Measurements from ENCODE around the gene ATF5. TPM values are rescaled to one million over a fixed set of nuclear protein-coding genes. Genes with fewer than 3 reads are reported as not detected.

ATF5 gene
- total and polyA plus RNA-seq, 2 of the 13 experiments (the other 11 are each of a cell fraction or from before 2014, with no cell fraction given): 5.2 to 10.3 TPM

DNA sequence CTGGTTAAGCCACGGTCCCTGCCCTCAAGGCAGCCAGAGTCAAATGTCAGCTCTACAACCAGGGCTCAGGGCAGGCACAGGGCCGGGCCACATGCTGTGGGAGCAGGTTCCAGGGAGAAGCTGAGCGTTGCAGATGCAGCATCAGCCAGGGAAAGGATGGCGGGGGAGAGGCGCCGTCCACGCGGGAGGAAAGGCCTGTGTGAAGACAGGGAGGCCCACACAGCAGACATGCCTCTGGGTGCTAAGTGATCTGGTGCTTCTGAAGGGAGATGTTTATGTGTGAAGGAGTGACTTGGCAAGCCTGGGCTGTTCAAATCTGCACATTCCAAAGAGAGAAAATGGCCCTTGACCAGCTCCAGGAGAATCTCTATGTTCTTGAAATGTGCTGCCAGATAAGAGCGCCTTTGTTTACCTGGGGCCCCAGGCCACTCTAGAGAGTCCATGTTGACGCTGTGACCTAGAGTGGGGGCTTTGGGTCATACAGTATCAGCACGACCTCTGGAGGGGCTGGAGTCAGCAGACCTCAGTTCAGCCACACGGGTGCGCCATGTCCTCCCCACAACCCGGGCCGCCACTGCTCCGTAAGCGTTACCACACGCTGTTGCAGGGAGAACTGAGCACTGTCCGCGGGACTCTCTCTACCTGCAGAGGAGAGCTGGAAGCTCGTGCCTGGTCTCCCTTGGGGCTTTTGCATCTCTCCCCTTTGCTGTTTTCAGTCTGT lies 15.9 kb upstream of the ATF5 start (continued):
- TF ChIP-seq, protein P1, sequence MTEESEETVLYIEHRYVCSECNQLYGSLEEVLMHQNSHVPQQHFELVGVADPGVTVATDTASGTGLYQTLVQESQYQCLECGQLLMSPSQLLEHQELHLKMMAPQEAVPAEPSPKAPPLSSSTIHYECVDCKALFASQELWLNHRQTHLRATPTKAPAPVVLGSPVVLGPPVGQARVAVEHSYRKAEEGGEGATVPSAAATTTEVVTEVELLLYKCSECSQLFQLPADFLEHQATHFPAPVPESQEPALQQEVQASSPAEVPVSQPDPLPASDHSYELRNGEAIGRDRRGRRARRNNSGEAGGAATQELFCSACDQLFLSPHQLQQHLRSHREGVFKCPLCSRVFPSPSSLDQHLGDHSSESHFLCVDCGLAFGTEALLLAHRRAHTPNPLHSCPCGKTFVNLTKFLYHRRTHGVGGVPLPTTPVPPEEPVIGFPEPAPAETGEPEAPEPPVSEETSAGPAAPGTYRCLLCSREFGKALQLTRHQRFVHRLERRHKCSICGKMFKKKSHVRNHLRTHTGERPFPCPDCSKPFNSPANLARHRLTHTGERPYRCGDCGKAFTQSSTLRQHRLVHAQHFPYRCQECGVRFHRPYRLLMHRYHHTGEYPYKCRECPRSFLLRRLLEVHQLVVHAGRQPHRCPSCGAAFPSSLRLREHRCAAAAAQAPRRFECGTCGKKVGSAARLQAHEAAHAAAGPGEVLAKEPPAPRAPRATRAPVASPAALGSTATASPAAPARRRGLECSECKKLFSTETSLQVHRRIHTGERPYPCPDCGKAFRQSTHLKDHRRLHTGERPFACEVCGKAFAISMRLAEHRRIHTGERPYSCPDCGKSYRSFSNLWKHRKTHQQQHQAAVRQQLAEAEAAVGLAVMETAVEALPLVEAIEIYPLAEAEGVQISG (CRISPR knock-in tag; IDR thresholded peaks at IDR 0.05): no peak
- no peak for TF ChIP-seq ZNF549 (CRISPR knock-in tag; IDR thresholded peaks at IDR 0.05)
- no peak for TF ChIP-seq ZNF674 (CRISPR knock-in tag; IDR thresholded peaks at IDR 0.05; ENCODE audit: low read depth)
- no peak for TF ChIP-seq RXRA (CRISPR knock-in tag; IDR thresholded peaks at IDR 0.05)
- TF ChIP-seq ZNF569 (CRISPR knock-in tag; IDR thresholded peaks at IDR 0.05; ENCODE audit: borderline replicate concordance): no peak
- TF ChIP-seq, protein P2, sequence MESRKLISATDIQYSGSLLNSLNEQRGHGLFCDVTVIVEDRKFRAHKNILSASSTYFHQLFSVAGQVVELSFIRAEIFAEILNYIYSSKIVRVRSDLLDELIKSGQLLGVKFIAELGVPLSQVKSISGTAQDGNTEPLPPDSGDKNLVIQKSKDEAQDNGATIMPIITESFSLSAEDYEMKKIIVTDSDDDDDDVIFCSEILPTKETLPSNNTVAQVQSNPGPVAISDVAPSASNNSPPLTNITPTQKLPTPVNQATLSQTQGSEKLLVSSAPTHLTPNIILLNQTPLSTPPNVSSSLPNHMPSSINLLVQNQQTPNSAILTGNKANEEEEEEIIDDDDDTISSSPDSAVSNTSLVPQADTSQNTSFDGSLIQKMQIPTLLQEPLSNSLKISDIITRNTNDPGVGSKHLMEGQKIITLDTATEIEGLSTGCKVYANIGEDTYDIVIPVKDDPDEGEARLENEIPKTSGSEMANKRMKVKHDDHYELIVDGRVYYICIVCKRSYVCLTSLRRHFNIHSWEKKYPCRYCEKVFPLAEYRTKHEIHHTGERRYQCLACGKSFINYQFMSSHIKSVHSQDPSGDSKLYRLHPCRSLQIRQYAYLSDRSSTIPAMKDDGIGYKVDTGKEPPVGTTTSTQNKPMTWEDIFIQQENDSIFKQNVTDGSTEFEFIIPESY (CRISPR knock-in tag; IDR thresholded peaks at IDR 0.05): peak; percentile 100
- no peak for TF ChIP-seq TOE1 (CRISPR knock-in tag; IDR thresholded peaks at IDR 0.05)
- TF ChIP-seq ZBTB8A (CRISPR knock-in tag; IDR thresholded peaks at IDR 0.05; ENCODE audit: borderline replicate concordance, low read depth): no peak
- peak; percentile 70 for TF ChIP-seq POGZ (CRISPR knock-in tag; IDR thresholded peaks at IDR 0.05)
- no peak for TF ChIP-seq FOSL2 (CRISPR knock-in tag; IDR thresholded peaks at IDR 0.05)
- TF ChIP-seq KDM5B (CRISPR knock-in tag; IDR thresholded peaks at IDR 0.05; ENCODE audit: borderline replicate concordance): no peak
- TF ChIP-seq, protein P3, sequence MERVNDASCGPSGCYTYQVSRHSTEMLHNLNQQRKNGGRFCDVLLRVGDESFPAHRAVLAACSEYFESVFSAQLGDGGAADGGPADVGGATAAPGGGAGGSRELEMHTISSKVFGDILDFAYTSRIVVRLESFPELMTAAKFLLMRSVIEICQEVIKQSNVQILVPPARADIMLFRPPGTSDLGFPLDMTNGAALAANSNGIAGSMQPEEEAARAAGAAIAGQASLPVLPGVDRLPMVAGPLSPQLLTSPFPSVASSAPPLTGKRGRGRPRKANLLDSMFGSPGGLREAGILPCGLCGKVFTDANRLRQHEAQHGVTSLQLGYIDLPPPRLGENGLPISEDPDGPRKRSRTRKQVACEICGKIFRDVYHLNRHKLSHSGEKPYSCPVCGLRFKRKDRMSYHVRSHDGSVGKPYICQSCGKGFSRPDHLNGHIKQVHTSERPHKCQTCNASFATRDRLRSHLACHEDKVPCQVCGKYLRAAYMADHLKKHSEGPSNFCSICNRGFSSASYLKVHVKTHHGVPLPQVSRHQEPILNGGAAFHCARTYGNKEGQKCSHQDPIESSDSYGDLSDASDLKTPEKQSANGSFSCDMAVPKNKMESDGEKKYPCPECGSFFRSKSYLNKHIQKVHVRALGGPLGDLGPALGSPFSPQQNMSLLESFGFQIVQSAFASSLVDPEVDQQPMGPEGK (CRISPR knock-in tag; IDR thresholded peaks at IDR 0.05): 0 out of 2 replicates have a peak, but pooled peaks have one; percentile 48
- TF ChIP-seq, protein P4, sequence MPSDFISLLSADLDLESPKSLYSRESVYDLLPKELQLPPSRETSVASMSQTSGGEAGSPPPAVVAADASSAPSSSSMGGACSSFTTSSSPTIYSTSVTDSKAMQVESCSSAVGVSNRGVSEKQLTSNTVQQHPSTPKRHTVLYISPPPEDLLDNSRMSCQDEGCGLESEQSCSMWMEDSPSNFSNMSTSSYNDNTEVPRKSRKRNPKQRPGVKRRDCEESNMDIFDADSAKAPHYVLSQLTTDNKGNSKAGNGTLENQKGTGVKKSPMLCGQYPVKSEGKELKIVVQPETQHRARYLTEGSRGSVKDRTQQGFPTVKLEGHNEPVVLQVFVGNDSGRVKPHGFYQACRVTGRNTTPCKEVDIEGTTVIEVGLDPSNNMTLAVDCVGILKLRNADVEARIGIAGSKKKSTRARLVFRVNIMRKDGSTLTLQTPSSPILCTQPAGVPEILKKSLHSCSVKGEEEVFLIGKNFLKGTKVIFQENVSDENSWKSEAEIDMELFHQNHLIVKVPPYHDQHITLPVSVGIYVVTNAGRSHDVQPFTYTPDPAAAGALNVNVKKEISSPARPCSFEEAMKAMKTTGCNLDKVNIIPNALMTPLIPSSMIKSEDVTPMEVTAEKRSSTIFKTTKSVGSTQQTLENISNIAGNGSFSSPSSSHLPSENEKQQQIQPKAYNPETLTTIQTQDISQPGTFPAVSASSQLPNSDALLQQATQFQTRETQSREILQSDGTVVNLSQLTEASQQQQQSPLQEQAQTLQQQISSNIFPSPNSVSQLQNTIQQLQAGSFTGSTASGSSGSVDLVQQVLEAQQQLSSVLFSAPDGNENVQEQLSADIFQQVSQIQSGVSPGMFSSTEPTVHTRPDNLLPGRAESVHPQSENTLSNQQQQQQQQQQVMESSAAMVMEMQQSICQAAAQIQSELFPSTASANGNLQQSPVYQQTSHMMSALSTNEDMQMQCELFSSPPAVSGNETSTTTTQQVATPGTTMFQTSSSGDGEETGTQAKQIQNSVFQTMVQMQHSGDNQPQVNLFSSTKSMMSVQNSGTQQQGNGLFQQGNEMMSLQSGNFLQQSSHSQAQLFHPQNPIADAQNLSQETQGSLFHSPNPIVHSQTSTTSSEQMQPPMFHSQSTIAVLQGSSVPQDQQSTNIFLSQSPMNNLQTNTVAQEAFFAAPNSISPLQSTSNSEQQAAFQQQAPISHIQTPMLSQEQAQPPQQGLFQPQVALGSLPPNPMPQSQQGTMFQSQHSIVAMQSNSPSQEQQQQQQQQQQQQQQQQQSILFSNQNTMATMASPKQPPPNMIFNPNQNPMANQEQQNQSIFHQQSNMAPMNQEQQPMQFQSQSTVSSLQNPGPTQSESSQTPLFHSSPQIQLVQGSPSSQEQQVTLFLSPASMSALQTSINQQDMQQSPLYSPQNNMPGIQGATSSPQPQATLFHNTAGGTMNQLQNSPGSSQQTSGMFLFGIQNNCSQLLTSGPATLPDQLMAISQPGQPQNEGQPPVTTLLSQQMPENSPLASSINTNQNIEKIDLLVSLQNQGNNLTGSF (CRISPR knock-in tag; IDR thresholded peaks at IDR 0.05): no peak
- no peak for TF ChIP-seq ZBTB7B (CRISPR knock-in tag; IDR thresholded peaks at IDR 0.05)
- no peak for TF ChIP-seq RARG (CRISPR knock-in tag; IDR thresholded peaks at IDR 0.05; ENCODE audit: low read depth)
- TF ChIP-seq IKZF4 (CRISPR knock-in tag; IDR thresholded peaks at IDR 0.05; ENCODE audit: borderline replicate concordance, low read depth, not compliant biosample characterization): no peak
- TF ChIP-seq YY1 (IDR thresholded peaks at IDR 0.05; ENCODE audit: insufficient read depth, insufficient replicate concordance, low read depth, low read length): peak; percentile 24
